Measurements from ENCODE around the gene SYTL2. TPM values are rescaled to one million over a fixed set of nuclear protein-coding genes. Genes with fewer than 3 reads are reported as not detected.
A peak's percentile ranks its signal among the peaks of the same experiment; 100 is the strongest.

SYTL2 gene
- total and polyA plus RNA-seq, 8 donors, result 5.4 to 391 (median 188) TPM

- Histone ChIP-seq H3K4me1 (peaks cover 0 to 66% (median 35%) of the 10 kb centered on the region in 4 donors), H3K36me3 (no peaks in the 10 kb centered on the region), H3K4me3 (peak overlapping the region; percentile 55 to 72 (median 60)), H3K9me3 (no peaks in the 10 kb centered on the region), H3K27ac (peak overlapping the region; percentile 71 to 81 (median 77)), H3K27me3 (no peaks in the 10 kb centered on the region)
- WGBS, 5 donors, result 20 to 31% (median 27%) methylated on average over 3 to 4 of the region's 4 CpGs
- TF ChIP-seq, protein P1, sequence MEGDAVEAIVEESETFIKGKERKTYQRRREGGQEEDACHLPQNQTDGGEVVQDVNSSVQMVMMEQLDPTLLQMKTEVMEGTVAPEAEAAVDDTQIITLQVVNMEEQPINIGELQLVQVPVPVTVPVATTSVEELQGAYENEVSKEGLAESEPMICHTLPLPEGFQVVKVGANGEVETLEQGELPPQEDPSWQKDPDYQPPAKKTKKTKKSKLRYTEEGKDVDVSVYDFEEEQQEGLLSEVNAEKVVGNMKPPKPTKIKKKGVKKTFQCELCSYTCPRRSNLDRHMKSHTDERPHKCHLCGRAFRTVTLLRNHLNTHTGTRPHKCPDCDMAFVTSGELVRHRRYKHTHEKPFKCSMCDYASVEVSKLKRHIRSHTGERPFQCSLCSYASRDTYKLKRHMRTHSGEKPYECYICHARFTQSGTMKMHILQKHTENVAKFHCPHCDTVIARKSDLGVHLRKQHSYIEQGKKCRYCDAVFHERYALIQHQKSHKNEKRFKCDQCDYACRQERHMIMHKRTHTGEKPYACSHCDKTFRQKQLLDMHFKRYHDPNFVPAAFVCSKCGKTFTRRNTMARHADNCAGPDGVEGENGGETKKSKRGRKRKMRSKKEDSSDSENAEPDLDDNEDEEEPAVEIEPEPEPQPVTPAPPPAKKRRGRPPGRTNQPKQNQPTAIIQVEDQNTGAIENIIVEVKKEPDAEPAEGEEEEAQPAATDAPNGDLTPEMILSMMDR (IDR thresholded peaks at IDR 0.05), result no peak
- no peak for TF ChIP-seq EP300 (IDR thresholded peaks at IDR 0.05)
- no peak for TF ChIP-seq POLR2AphosphoS5 (IDR thresholded peaks at IDR 0.05)
- intact Hi-C loops (cut with DNase I; ENCODE audit: low total_unique reads), result no loop called here
- peak in 1 of 2 donors; percentile 39 for DNase-seq
These were observed 1.1 kb downstream of the SYTL2 start for GRCh38 chr11:85809863-85810262.

- 48 to 69% (median 51%) methylated on average over 4 of the region's 4 CpGs for WGBS, 5 donors
- intact Hi-C loops (cut with DNase I; ENCODE audit: low total_unique reads), result no loop called here
- peaks cover 0 to 67% (median 34%) of the 10 kb centered on the region in 4 donors for H3K4me1 ChIP-seq
- TF ChIP-seq EP300 (IDR thresholded peaks at IDR 0.05) (no peak), POLR2AphosphoS5 (IDR thresholded peaks at IDR 0.05) (no peak), POLR2A (IDR thresholded peaks at IDR 0.05) (no peak)
- TF ChIP-seq, protein P1 (IDR thresholded peaks at IDR 0.05), result no peak
- peak in 1 of 2 donors; percentile 34 for DNase-seq
- H3K36me3 ChIP-seq, result no peaks in the 10 kb centered on the region
- peak overlapping the region in 3 of 5 donors; percentile 74 to 81 (median 77) for H3K27ac ChIP-seq
- H3K4me3 ChIP-seq, result peak overlapping the region; percentile 55 to 72 (median 60)
- no peaks in the 10 kb centered on the region for H3K27me3 ChIP-seq
- no peaks in the 10 kb centered on the region for H3K9me3 ChIP-seq
These were observed 1.8 kb downstream of the SYTL2 start for GRCh38 chr11:85809191-85809590.

- intact Hi-C loops (cut with DNase I; ENCODE audit: low total_unique reads), result no loop called here
- Histone ChIP-seq H3K4me3 (no peak overlapping the region), H3K4me1 (peaks cover 0 to 55% (median 32%) of the 10 kb centered on the region in 4 donors), H3K27me3 (no peaks in the 10 kb centered on the region), H3K9me3 (no peaks in the 10 kb centered on the region), H3K27ac (peak overlapping the region in 1 of 5 donors; percentile 11), H3K36me3 (no peaks in the 10 kb centered on the region)
- no peak for DNase-seq
- WGBS, 5 donors, result 67 to 86% (median 76%) methylated on average over 2 of the region's 2 CpGs
- TF ChIP-seq, protein P1 (IDR thresholded peaks at IDR 0.05), result no peak
- TF ChIP-seq EP300 (IDR thresholded peaks at IDR 0.05), result no peak
- no peak for TF ChIP-seq POLR2AphosphoS5 (IDR thresholded peaks at IDR 0.05)
These were observed 4.1 kb downstream of the SYTL2 start for GRCh38 chr11:85806876-85807275.

GRCh38 chr11:85806016-85806415 lies 4.9 kb downstream of the SYTL2 start:
- DNase-seq, result no peak
- no peaks in the 10 kb centered on the region for H3K9me3 ChIP-seq
- intact Hi-C loops (cut with DNase I; ENCODE audit: low total_unique reads), result no loop called here
- no peaks in the 10 kb centered on the region for H3K27me3 ChIP-seq
- H3K36me3 ChIP-seq, result no peaks in the 10 kb centered on the region
- H3K4me3 ChIP-seq, result no peak overlapping the region
- H3K4me1 ChIP-seq, result peaks cover 0 to 50% (median 26%) of the 10 kb centered on the region in 4 donors
- no peak for TF ChIP-seq POLR2A (IDR thresholded peaks at IDR 0.05)
- no peak for TF ChIP-seq EP300 (IDR thresholded peaks at IDR 0.05)
- TF ChIP-seq POLR2AphosphoS5 (IDR thresholded peaks at IDR 0.05), result no peak
- TF ChIP-seq, protein P1 (IDR thresholded peaks at IDR 0.05), result no peak
- H3K27ac ChIP-seq, result peak overlapping the region in 1 of 5 donors; percentile 11

Data from stomach (tissue), 9 donors.